ENCODE measurements around the gene BTBD6.
"Not testable (repeated sequence)": the region's sequence is repeated elsewhere in the genome, so short reads cannot be mapped to it uniquely, and the experiment has no call there.

BTBD6 gene

GRCh38 chr14:105286759-105287144 is 38.4 kb downstream of the BTBD6 start:
- TF ChIP-seq, protein P1, sequence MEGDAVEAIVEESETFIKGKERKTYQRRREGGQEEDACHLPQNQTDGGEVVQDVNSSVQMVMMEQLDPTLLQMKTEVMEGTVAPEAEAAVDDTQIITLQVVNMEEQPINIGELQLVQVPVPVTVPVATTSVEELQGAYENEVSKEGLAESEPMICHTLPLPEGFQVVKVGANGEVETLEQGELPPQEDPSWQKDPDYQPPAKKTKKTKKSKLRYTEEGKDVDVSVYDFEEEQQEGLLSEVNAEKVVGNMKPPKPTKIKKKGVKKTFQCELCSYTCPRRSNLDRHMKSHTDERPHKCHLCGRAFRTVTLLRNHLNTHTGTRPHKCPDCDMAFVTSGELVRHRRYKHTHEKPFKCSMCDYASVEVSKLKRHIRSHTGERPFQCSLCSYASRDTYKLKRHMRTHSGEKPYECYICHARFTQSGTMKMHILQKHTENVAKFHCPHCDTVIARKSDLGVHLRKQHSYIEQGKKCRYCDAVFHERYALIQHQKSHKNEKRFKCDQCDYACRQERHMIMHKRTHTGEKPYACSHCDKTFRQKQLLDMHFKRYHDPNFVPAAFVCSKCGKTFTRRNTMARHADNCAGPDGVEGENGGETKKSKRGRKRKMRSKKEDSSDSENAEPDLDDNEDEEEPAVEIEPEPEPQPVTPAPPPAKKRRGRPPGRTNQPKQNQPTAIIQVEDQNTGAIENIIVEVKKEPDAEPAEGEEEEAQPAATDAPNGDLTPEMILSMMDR (IDR thresholded peaks at IDR 0.05; ENCODE audit: poor library complexity, severe bottlenecking), result no peak
- ATAC-seq (ENCODE audit: low read depth), result no peak
- H3K4me1 ChIP-seq (ENCODE audit: insufficient read depth, poor library complexity, severe bottlenecking), result no peaks in the 10 kb centered on the region

GRCh38 chr14:105287249-105288102 is 39.1 kb downstream of the BTBD6 start:
- DNase-seq (ENCODE audit: low spot score), result no peak
- Histone ChIP-seq H3K27me3 (ENCODE audit: insufficient read depth, poor library complexity, severe bottlenecking) (no peaks in the 10 kb centered on the region), H3K27ac (ENCODE audit: poor library complexity, severe bottlenecking) (no peak overlapping the region), H3K36me3 (ENCODE audit: low read depth) (no peaks in the 10 kb centered on the region), H3K9me3 (ENCODE audit: severe bottlenecking) (no peaks in the 10 kb centered on the region), H3K4me1 (ENCODE audit: insufficient read depth, poor library complexity, severe bottlenecking) (no peaks in the 10 kb centered on the region), H3K4me3 (ENCODE audit: severe bottlenecking) (no peak overlapping the region)
- TF ChIP-seq, protein P1 (IDR thresholded peaks at IDR 0.05; ENCODE audit: poor library complexity, severe bottlenecking), result no peak
- ATAC-seq (ENCODE audit: low read depth), result 0 out of 3 replicates have a peak, but pooled peaks have one; percentile 35

More at GRCh38 chr14:105286759-105287144, 38.4 kb downstream of the BTBD6 start:
- no peak overlapping the region for H3K27ac ChIP-seq (ENCODE audit: poor library complexity, severe bottlenecking)
- H3K4me3 ChIP-seq (ENCODE audit: severe bottlenecking), result no peak overlapping the region
- no peak for DNase-seq (ENCODE audit: low spot score)
- H3K9me3 ChIP-seq (ENCODE audit: severe bottlenecking), result no peaks in the 10 kb centered on the region
- H3K36me3 ChIP-seq (ENCODE audit: low read depth), result no peaks in the 10 kb centered on the region
- H3K27me3 ChIP-seq (ENCODE audit: insufficient read depth, poor library complexity, severe bottlenecking), result no peaks in the 10 kb centered on the region

DNA sequence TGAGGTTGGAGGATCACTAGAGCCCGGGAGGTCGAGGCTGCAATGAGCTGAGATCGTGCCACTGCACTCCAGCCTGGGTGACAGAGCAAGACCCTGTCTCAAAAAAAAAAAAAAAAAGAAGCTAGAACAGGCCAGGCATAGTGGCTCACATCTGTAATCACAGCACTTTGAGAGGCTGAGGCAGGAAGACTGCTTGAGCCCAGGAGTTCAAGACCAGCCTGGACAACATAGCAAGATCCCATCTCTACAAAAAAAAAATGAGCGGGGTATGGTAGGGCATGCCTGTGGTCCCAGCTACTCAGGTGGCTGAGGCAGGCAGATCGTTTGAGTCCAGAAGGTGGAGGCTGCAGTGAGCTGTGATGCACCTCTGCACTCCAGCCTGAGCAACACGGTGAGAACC is 40.6 kb downstream of the BTBD6 start:
- not testable (repeated sequence) for H3K36me3 ChIP-seq (ENCODE audit: low read depth); H3K4me3 ChIP-seq (ENCODE audit: severe bottlenecking); H3K4me1 ChIP-seq (ENCODE audit: insufficient read depth, poor library complexity, severe bottlenecking); H3K27ac ChIP-seq (ENCODE audit: poor library complexity, severe bottlenecking); ATAC-seq (ENCODE audit: low read depth); DNase-seq (ENCODE audit: low spot score); H3K9me3 ChIP-seq (ENCODE audit: severe bottlenecking); H3K27me3 ChIP-seq (ENCODE audit: insufficient read depth, poor library complexity, severe bottlenecking)

DNA sequence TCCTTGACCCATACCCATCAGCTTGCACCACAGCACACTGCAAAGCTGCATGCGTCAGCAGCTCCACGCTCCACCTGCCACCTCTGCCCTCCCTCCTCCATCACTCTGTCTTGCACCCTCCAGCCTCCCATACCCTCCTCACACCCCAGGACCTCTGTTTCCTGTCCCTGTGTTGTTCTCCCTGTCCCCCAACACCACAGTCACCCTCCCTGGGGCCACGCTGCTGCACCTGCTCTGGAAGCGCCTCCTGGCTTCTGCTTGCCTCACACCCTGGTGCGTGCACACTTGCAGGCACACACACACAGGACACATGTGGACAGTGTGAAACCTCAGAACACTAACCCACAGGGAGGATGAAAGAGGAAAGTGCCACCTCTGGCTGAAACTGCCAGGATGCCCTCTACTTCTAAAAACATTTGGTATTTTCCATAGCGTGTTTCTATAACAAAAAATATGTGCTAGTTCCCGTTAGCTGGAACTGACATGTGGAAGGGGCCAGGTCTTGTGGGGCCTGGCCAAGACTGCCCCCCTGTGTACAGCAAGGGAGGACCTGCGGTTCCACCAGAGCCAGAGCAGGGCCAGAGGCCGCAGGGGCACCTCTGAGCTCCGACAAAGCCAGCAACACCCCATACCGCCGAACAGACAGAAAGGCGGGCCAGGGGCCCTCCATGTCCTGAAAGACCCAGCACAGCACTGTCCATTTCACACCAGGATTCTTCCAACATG is 42.5 kb downstream of the BTBD6 start:
- Histone ChIP-seq H3K9me3 (ENCODE audit: severe bottlenecking) (no peaks in the 10 kb centered on the region), H3K27me3 (ENCODE audit: insufficient read depth, poor library complexity, severe bottlenecking) (no peaks in the 10 kb centered on the region), H3K4me1 (ENCODE audit: insufficient read depth, poor library complexity, severe bottlenecking) (no peaks in the 10 kb centered on the region), H3K36me3 (ENCODE audit: low read depth) (no peaks in the 10 kb centered on the region), H3K4me3 (ENCODE audit: severe bottlenecking) (no peak overlapping the region), H3K27ac (ENCODE audit: poor library complexity, severe bottlenecking) (no peak overlapping the region)
- TF ChIP-seq, protein P1 (IDR thresholded peaks at IDR 0.05; ENCODE audit: poor library complexity, severe bottlenecking), result no peak
- DNase-seq (ENCODE audit: low spot score) (no peak), ATAC-seq (ENCODE audit: low read depth) (no peak)

DNA sequence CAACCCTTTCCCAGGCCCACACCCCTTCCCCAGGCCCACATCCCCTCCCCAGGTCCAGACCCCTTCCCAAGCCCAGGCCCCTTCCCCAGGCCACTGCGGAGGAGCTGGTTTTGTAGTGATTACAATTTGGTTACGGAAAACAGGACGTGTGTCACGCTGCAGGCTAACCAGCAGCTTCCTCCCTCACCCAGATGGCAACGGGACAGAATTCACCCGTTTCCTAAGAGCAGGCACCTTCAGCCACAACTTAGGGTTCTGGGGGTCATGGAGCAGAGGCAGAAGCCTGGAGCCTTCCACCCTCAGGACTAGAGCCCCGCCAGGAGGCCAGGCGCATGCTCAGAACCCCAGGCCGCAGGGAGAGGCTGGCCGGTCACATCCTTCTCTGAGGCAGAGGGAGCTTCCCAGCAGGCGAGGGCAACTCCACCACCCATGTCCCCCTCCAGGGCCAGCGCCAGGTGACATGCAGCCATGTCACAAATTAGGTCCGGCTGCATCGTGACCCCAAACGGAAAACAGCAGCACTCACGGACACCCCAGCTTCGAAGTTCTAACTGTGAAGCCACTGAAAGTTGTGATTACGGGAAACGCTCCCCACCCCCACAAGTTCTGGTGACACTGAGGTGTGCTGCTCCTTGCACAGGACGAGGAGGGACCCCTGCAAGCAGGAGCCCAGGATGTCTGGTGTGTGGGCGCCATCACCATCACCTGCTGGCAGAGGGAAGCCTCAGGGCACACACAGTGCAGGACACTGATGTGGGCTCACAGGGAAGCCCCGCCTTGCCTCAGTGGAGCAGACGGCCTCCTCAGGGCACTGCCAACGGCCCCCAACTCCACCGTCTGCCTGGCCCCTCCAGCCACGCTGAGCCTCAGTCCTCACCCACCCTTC is 44.7 kb downstream of the BTBD6 start:
- Histone ChIP-seq H3K4me1 (ENCODE audit: insufficient read depth, poor library complexity, severe bottlenecking) (no peaks in the 10 kb centered on the region), H3K4me3 (ENCODE audit: severe bottlenecking) (no peak overlapping the region)
- no peak for DNase-seq (ENCODE audit: low spot score)

More for the DNA sequence above, 44.7 kb downstream of the BTBD6 start:
- Histone ChIP-seq H3K36me3 (ENCODE audit: low read depth) (no peaks in the 10 kb centered on the region), H3K27ac (ENCODE audit: poor library complexity, severe bottlenecking) (no peak overlapping the region), H3K27me3 (ENCODE audit: insufficient read depth, poor library complexity, severe bottlenecking) (no peaks in the 10 kb centered on the region), H3K9me3 (ENCODE audit: severe bottlenecking) (no peaks in the 10 kb centered on the region)
- no peak for ATAC-seq (ENCODE audit: low read depth)
- TF ChIP-seq, protein P1 (IDR thresholded peaks at IDR 0.05; ENCODE audit: poor library complexity, severe bottlenecking), result no peak

Measured in RWPE2 (cell line).